H1 (cell line): ENCODE results near the gene SHMT1. TPM values are rescaled to one million over a fixed set of nuclear protein-coding genes. Genes with fewer than 3 reads are reported as not detected.

Experiments used
- CTCF ChIA-PET: fragments of 300-600 bp; sonication (Branson Sonifier 250); formaldehyde crosslinking; loops from one replicate; lab custom pipeline; 2021; ENCODE audit not compliant: partially characterized antibody; lab: Charles Lee
- POLR2A ChIA-PET: fragments of 300-600 bp; sonication (Branson Sonifier 250); formaldehyde crosslinking; loops from one replicate; lab custom pipeline; 2021; ENCODE audit warnings: inconsistent platforms; ENCODE audit not compliant: partially characterized antibody; lab: Charles Lee
- DNase-seq, 2 experiments: peaks; one replicate each; pipeline versions ENCODE4 v3.0.0 to v3.0.0-alpha.2; 2010 to 2022; ENCODE audit warnings: low spot score in 2 of 2, low read depth in 1 of 2, mixed read lengths in 1 of 2
- FAIRE-seq: peaks from 2 replicates; lab custom pipeline; 2011; peaks lifted over from hg19 to GRCh38; lab: Jason Lieb, UNC
- H2AFZ ChIP-seq: 2 replicates; pipeline ENCODE4 v1.8.1; 2012; ENCODE audit warnings: low read length, inconsistent platforms
- H2AK5ac ChIP-seq: 2 replicates; pipeline ENCODE4 v1.6.1; 2013; ENCODE audit warnings: low read depth, low read length
- H2BK120ac ChIP-seq: replicated peaks from 2 replicates; pipeline ENCODE3; 2013; ENCODE audit warnings: low read depth, low read length, inconsistent platforms
- H2BK12ac ChIP-seq: 2 replicates; pipeline ENCODE4 v1.6.1; 2013; ENCODE audit warnings: low read depth, low read length
- H2BK15ac ChIP-seq: 2 replicates; pipeline ENCODE4 v1.6.1; 2013; ENCODE audit warnings: low read length
- H2BK20ac ChIP-seq: 2 replicates; pipeline ENCODE4 v1.6.1; 2013; ENCODE audit warnings: low read length
- H2BK5ac ChIP-seq: 2 replicates; pipeline ENCODE4 v1.6.1; 2013; ENCODE audit warnings: low read depth, low read length
- H3K14ac ChIP-seq: 2 replicates; pipeline ENCODE4 v1.6.1; 2013; ENCODE audit warnings: inconsistent platforms; ENCODE audit not compliant: insufficient read length
- H3K18ac ChIP-seq: 2 replicates; pipeline ENCODE4 v1.6.1; 2013; ENCODE audit warnings: low read length; ENCODE audit errors: extremely low read depth
- H3K23ac ChIP-seq: 2 replicates; pipeline ENCODE4 v1.6.1; 2013; ENCODE audit warnings: inconsistent platforms; ENCODE audit not compliant: insufficient read length
- H3K23me2 ChIP-seq: 2 replicates; pipeline ENCODE4 v1.6.1; 2013; ENCODE audit warnings: low read depth, low read length
- H3K27ac ChIP-seq: 2 replicates; pipeline ENCODE4 v1.6.1; 2011; ENCODE audit warnings: low read depth, low read length, inconsistent platforms
- H3K27me3 ChIP-seq, 4 experiments: replicated peaks in 1 of 4; 1 replicate in 1 of 4; 2 replicates in 3 of 4; pipeline versions ENCODE4 v1.6.1 to v1.8.1; 2011 to 2013; ENCODE audit warnings: low read length in 3 of 4, mild to moderate bottlenecking in 3 of 4, inconsistent platforms in 2 of 4, mixed read lengths in 2 of 4, moderate library complexity in 1 of 4; ENCODE audit not compliant: control insufficient read depth in 3 of 4, insufficient read depth in 3 of 4; ENCODE audit errors: extremely low read depth in 1 of 4
- H3K36me3 ChIP-seq, 4 experiments: 2 replicates each; pipeline versions ENCODE4 v1.6.1 to v1.8.1; 2011 to 2013; ENCODE audit warnings: mild to moderate bottlenecking in 4 of 4, low read length in 3 of 4, moderate library complexity in 2 of 4, control low read depth in 1 of 4, inconsistent platforms in 1 of 4; ENCODE audit not compliant: insufficient read depth in 4 of 4, control insufficient read depth in 2 of 4
- H3K4ac ChIP-seq: replicated peaks from 2 replicates; pipeline ENCODE3; 2013; ENCODE audit warnings: low read length, low read depth, mixed read lengths, inconsistent platforms; ENCODE audit not compliant: insufficient read length
- H3K4me1 ChIP-seq, 4 experiments: replicated peaks in 1 of 4; 1 replicate in 1 of 4; 2 replicates in 3 of 4; pipeline versions ENCODE4 v1.6.1 to v1.8.1; 2011 to 2013; ENCODE audit warnings: low read length in 3 of 4, inconsistent platforms in 2 of 4, mixed read lengths in 1 of 4; ENCODE audit not compliant: insufficient read depth in 4 of 4, control insufficient read depth in 3 of 4
- H3K4me2 ChIP-seq, 2 experiments: 2 replicates each; pipeline versions ENCODE4 v1.6.1 to v1.8.1; 2011 to 2013; ENCODE audit warnings: low read depth in 2 of 2, low read length in 2 of 2, control low read depth in 1 of 2, inconsistent platforms in 1 of 2, mild to moderate bottlenecking in 1 of 2; ENCODE audit not compliant: insufficient read depth in 1 of 2
- H3K4me3 ChIP-seq, 4 experiments: fragments of 200-600, 300-600 bp in 1 of 4; sonication (generic), shearing (Covaris generic), sonication (Bioruptor Twin) in 1 of 4; 2 replicates each; pipeline versions ENCODE4 v1.5.1 to v1.8.1; 2011 to 2016; ENCODE audit warnings: low read length in 4 of 4, low read depth in 3 of 4, control low read depth in 2 of 4, inconsistent platforms in 2 of 4, mild to moderate bottlenecking in 2 of 4, mixed read lengths in 1 of 4, moderate library complexity in 1 of 4; ENCODE audit not compliant: insufficient read depth in 2 of 4; ENCODE audit errors: extremely low read depth in 1 of 4
- H3K56ac ChIP-seq: replicated peaks from 2 replicates; pipeline ENCODE3; 2013; ENCODE audit warnings: low read depth, mild to moderate bottlenecking, mixed read lengths, low read length, inconsistent platforms; ENCODE audit not compliant: insufficient read length
- H3K79me1 ChIP-seq: 2 replicates; pipeline ENCODE4 v1.6.1; 2013; ENCODE audit warnings: low read depth, low read length, control low read depth
- H3K79me2 ChIP-seq, 2 experiments: 2 replicates each; pipeline versions ENCODE4 v1.6.1 to v1.8.1; 2012 to 2013; ENCODE audit warnings: low read length in 2 of 2, mild to moderate bottlenecking in 2 of 2, inconsistent platforms in 1 of 2; ENCODE audit not compliant: insufficient read depth in 2 of 2, control insufficient read depth in 1 of 2
- H3K9ac ChIP-seq, 4 experiments: replicated peaks in 1 of 4; 1 replicate in 1 of 4; 2 replicates in 3 of 4; pipeline versions ENCODE4 v1.6.1 to v1.8.1; 2011 to 2013; ENCODE audit warnings: low read depth in 3 of 4, low read length in 3 of 4, control low read depth in 2 of 4, mild to moderate bottlenecking in 2 of 4, moderate library complexity in 2 of 4, inconsistent platforms in 1 of 4; ENCODE audit errors: extremely low read depth in 1 of 4
- H3K9me3 ChIP-seq, 2 experiments: 2 replicates each; pipeline versions ENCODE4 v1.6.1 to v1.8.1; 2012 to 2013; ENCODE audit warnings: mild to moderate bottlenecking in 2 of 2, moderate library complexity in 2 of 2, control low read depth in 1 of 2, inconsistent platforms in 1 of 2, low read depth in 1 of 2, low read length in 1 of 2, mixed read lengths in 1 of 2; ENCODE audit not compliant: insufficient read depth in 2 of 2
- H4K20me1 ChIP-seq, 2 experiments: replicated peaks in 1 of 2; 2 replicates each; pipeline versions ENCODE3 to v1.8.1; 2011 to 2013; ENCODE audit warnings: inconsistent platforms in 2 of 2, low read length in 2 of 2, mild to moderate bottlenecking in 1 of 2; ENCODE audit not compliant: insufficient read depth in 2 of 2, control insufficient read depth in 1 of 2
- H4K5ac ChIP-seq: 2 replicates; pipeline ENCODE4 v1.6.1; 2013; ENCODE audit warnings: low read length, low read depth, mixed read lengths, inconsistent platforms; ENCODE audit not compliant: insufficient read length
- H4K8ac ChIP-seq: 2 replicates; pipeline ENCODE4 v1.8.0; 2013; ENCODE audit warnings: mild to moderate bottlenecking, moderate library complexity, low read length, inconsistent platforms; ENCODE audit not compliant: insufficient read depth; ENCODE audit errors: extremely low read depth
- H4K91ac ChIP-seq: replicated peaks from 2 replicates; pipeline ENCODE3; 2013; ENCODE audit warnings: low read length, mixed read lengths, inconsistent platforms; ENCODE audit not compliant: insufficient read length
- POU5F1 ChIP-seq: IDR thresholded peaks from 2 replicates; pipeline ENCODE4 v1.6.1; 2011; ENCODE audit warnings: low read depth, mild to moderate bottlenecking, low read length, moderate library complexity
- WGBS, 2 experiments: shearing (Covaris generic) in 1 of 2; methylation state at CpG; one replicate each; pipeline versions ENCODE4 v1.1.6 to v1.1.7; 2013 to 2015; ENCODE audit warnings: low lambda C conversion rate in 2 of 2, mixed read lengths in 2 of 2, inconsistent platforms in 1 of 2, low coverage in 1 of 2, missing lambda C conversion rate in 1 of 2; ENCODE audit not compliant: insufficient replicate concordance in 2 of 2, insufficient coverage in 1 of 2, insufficient read length in 1 of 2; ENCODE audit errors: extremely low coverage in 1 of 2, missing lambda C conversion rate in 1 of 2; 5-methylcytosine and 5-hydroxymethylcytosine counted together
- polyA plus RNA-seq, 7 experiments: library from polyadenylated mRNA; depleted of rRNA in 3 of 7; stranded (reverse) in 5 of 7; unstranded in 2 of 7; fragments of >200 nt in 5 of 7; fragments of 200-250 nt in 2 of 7; gene quantifications; 1 replicate in 5 of 7; 2 replicates in 1 of 7; 4 replicates in 1 of 7; pipeline versions ENCODE4 v1.2.1 to v1.2.3, GENCODE V29; 2011 to 2013; ENCODE audit warnings: missing spikeins in 2 of 7, mixed read lengths in 2 of 7
- total RNA-seq: library from RNA; stranded (reverse); fragmentation: NEBNext Ultra II Directional; extraction: Animal tissue kit (Norgen Biotek cat#: 25700); gene quantifications from 2 replicates; pipeline ENCODE4 v1.2.1, GENCODE V29; 2021
- TF ChIP-seq, protein P1 (sequence below): IDR thresholded peaks from 2 replicates; pipeline ENCODE4 v1.6.1; 2011; ENCODE audit warnings: low read length, improper control_type of control experiment
- TF ChIP-seq, protein P2 (sequence below): IDR thresholded peaks from 2 replicates; pipeline ENCODE4 v1.6.1; 2011; ENCODE audit warnings: low read depth, mild to moderate bottlenecking, low read length; ENCODE audit not compliant: insufficient read depth
- TF ChIP-seq, protein P3 (sequence below): IDR thresholded peaks from 2 replicates; pipeline ENCODE4 v1.6.1; 2012; ENCODE audit warnings: inconsistent platforms

The SHMT1 gene
- total and polyA plus RNA-seq, 2 of the 8 experiments (the other 6 are each of a cell fraction or from before 2014, with no cell fraction given): 30.7 to 39.3 TPM

DNA sequence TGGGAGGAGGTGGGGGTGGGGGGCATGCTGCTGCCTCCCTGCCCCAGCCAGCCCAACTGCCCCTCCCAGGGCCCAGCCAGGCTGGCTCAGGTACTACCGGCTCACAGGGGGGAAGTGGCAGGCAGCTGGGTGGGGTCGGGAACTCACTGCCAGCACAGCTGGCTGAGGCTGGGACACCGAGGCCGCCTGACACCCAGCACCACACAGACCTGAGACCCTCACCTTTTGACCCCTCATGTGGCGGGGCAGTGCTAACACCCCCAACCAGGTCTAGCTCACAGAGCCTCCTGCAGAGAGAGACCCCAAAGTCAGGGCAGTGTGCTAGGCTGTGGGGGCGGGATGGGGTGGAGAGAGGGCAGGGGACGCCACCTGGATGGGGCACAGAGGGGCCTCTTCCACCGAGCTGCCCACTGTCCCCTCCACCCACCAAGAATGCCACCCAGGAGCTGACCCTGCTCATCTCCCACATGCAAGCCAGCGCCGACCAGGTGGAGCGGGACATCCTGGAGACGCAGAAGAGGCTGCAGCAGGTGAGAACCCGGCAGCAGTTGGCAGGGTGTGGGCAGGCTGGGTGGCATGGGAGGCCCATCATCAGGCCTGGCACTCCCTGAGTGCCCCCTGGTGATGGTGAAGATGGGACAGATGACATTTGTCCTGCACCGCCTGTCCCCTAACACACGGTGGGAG lies 17.3 kb upstream of the SHMT1 start:
- H3K9ac ChIP-seq: no peak overlapping the region
- no peaks in the 10 kb centered on the region for H3K23me2 ChIP-seq
- H3K23ac ChIP-seq: no peak overlapping the region
- no peak overlapping the region for H2BK12ac ChIP-seq
- H3K79me1 ChIP-seq: no peaks in the 10 kb centered on the region
- H2BK15ac ChIP-seq: no peak overlapping the region
- no peak overlapping the region for H4K91ac ChIP-seq
- H3K4ac ChIP-seq: no peak overlapping the region
- FAIRE-seq: no peak
- no peak overlapping the region; the same call in 1 of the 2 replicates for H4K8ac ChIP-seq
- no peak overlapping the region for H3K4me2 ChIP-seq
- no peaks in the 10 kb centered on the region for H3K36me3 ChIP-seq
- H2AK5ac ChIP-seq: no peak overlapping the region
- no peak overlapping the region for H3K56ac ChIP-seq
- no peaks in the 10 kb centered on the region for H4K20me1 ChIP-seq
- no peaks in the 10 kb centered on the region; a peak in 1 of 4 replicates for H3K9me3 ChIP-seq
- no peaks in the 10 kb centered on the region for H3K27me3 ChIP-seq
- H2BK120ac ChIP-seq: no peak overlapping the region
- no peak overlapping the region for H2BK5ac ChIP-seq
- no peaks in the 10 kb centered on the region for H3K79me2 ChIP-seq
- H3K14ac ChIP-seq: no peak overlapping the region
- POLR2A ChIA-PET: interaction anchor here (0.9 to 1.2 kb wide), 2 partner anchors 33 to 52 kb away, joined by 3 read pairs; no protein-coding TSS in a partner anchor
- no peak overlapping the region for H3K4me3 ChIP-seq
- no peak overlapping the region for H2AFZ ChIP-seq
- WGBS, 2 experiments: 91% methylated on average over 13 of the region's 15 CpGs; no CpG with 5 or more reads in 1 of the 2 experiments
- no peak overlapping the region for H3K18ac ChIP-seq
- H2BK20ac ChIP-seq: no peak overlapping the region
- no peak overlapping the region for H4K5ac ChIP-seq
- no peak overlapping the region for H3K27ac ChIP-seq
- no peak for DNase-seq
- TF ChIP-seq, protein P1, sequence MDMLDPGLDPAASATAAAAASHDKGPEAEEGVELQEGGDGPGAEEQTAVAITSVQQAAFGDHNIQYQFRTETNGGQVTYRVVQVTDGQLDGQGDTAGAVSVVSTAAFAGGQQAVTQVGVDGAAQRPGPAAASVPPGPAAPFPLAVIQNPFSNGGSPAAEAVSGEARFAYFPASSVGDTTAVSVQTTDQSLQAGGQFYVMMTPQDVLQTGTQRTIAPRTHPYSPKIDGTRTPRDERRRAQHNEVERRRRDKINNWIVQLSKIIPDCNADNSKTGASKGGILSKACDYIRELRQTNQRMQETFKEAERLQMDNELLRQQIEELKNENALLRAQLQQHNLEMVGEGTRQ: no peak
- TF ChIP-seq, protein P2, sequence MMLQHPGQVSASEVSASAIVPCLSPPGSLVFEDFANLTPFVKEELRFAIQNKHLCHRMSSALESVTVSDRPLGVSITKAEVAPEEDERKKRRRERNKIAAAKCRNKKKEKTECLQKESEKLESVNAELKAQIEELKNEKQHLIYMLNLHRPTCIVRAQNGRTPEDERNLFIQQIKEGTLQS: no peak
- TF ChIP-seq, protein P3, sequence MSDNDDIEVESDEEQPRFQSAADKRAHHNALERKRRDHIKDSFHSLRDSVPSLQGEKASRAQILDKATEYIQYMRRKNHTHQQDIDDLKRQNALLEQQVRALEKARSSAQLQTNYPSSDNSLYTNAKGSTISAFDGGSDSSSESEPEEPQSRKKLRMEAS: no peak
- no peak for TF ChIP-seq POU5F1
- TF ChIP-seq, all 59 proteins: peak for 0
- CTCF ChIA-PET: interaction anchor here (0.8 kb wide), 1 partner anchor 46 kb away, joined by 3 read pairs; no protein-coding TSS in a partner anchor
- peaks cover 0 to 8% (median 2%) of the 10 kb centered on the region in 4 experiments; a peak in 2 of 7 replicates for H3K4me1 ChIP-seq
